ENCODE results near the gene OPTC.
"Not testable (repeated sequence)": the region's sequence is repeated elsewhere in the genome, so short reads cannot be mapped to it uniquely, and the experiment has no call there.

OPTC gene, protein sequence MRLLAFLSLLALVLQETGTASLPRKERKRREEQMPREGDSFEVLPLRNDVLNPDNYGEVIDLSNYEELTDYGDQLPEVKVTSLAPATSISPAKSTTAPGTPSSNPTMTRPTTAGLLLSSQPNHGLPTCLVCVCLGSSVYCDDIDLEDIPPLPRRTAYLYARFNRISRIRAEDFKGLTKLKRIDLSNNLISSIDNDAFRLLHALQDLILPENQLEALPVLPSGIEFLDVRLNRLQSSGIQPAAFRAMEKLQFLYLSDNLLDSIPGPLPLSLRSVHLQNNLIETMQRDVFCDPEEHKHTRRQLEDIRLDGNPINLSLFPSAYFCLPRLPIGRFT

DNA sequence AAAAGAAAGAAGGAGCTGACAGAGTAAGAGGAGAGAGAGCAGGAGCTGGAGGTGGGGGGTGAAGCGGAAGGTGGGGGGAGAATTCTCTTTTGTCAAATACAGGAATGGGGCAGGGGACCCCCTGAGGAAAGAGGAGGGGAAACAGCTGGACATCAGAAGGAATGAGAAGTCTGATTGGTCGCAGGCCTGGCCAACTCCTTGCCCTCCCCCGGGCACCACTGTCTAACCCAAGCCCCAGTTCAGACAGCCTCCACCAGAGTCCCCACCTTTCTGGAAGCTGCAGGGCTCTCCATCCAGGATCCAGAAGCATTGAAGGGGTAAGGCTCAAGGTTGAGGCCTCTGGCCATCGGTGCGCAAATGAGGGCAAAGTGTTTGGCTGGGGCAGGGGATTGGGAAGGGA lies at the start of gene OPTC:
OPTC (plus strand) TSS at position 253 of the 400 bp plus-strand sequence. CDS start 1,853 bp downstream, outside the sequence.
- no peak for TF ChIP-seq POLR2A (IDR thresholded peaks at IDR 0.05; ENCODE audit: low read depth, low read length)
- DNase-seq (ENCODE audit: insufficient read length, low spot score) (no peak), FAIRE-seq (no peak)

DNA sequence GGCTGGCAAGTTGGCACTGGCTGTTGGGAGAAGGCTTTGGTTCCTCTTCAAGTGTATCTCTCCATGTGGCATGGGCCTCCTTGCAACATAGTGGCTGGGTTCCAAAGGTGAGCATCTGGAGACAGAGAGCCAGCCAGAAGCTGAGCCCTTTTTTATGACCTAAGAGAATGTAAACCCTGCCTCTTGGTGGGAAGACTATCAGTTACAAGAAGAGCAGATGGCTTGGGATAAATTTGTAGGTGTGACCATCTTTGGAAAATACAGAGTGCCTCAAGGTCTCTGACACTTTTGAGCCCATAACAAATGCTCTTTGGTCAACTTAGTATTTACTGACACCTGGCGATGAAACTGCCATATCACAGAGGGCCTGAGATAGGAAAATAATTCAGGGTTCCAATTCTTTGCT lies 49.8 kb upstream of the OPTC start:
- TF ChIP-seq POLR2A (IDR thresholded peaks at IDR 0.05; ENCODE audit: low read depth, low read length) = no peak
- no peak for DNase-seq (ENCODE audit: insufficient read length, low spot score)
- no peak for FAIRE-seq

DNA sequence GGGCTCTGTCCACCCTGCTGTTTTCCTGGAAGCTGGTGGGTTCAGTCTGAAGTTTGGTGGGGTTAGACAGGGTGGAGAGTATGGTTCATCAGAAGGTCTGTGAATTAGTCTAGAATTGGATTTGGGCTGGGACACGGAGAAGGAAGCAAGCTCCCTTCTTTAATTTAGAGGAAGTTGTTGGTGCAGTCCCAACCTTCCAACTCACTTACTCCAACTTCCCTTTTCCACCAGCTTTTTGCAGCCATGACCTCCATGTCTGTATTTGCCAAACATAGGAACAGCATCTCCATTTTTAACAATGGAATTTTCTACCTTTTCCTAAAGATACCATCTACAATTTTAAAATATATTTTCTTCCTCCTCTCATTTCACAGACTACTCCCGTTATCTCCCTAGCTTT lies 46.8 kb upstream of the OPTC start:
- no peak for TF ChIP-seq POLR2A (IDR thresholded peaks at IDR 0.05; ENCODE audit: low read depth, low read length)
- DNase-seq (ENCODE audit: insufficient read length, low spot score) (no peak), FAIRE-seq (no peak)

DNA sequence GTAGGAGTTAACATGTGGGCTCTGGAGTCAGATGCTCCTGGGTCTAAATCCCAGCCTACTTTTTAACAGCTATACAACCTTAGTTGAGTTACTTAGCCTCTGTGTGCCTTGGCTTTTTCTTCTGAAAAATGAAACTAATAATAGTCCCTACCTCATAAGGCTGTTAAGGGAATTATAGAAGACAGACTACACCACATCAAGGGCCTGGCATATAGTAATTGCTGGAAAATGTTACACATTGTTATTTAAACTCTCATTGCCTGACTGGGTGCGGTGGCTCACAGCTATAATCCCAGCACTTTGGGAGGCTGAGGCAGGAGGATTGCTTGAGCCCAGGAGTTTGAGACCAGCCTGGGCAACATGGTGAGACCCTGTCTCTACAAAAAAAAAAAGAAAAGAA lies 46.4 kb upstream of the OPTC start:
- not testable (repeated sequence) for FAIRE-seq

DNA sequence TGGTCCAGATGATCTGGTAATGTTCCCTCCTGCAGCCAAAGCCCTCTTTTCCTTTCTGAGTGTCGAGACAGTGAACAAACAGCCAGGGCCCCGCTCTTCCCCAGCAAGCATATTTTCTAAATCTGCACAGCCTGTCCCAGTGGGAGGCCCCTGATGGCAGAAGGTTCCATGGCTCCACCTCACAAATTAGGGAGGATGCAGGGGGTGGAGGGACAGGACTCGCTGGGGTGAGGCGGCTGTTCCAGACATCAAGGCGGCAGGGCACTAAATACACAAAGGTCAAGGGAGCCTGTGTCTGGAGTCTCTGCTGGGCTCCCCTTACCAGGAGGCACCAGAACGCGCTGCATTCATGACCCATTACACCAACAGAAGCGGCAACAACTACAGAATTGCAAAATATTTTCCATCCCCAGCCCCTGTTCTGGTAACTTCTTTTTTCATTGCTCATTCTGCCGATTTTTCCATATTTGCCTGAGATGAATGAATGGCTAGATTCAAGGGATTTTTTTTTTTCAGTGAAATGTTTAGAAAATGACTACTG lies 45.4 kb upstream of the OPTC start:
- FAIRE-seq = no peak
- DNase-seq (ENCODE audit: insufficient read length, low spot score) = no peak
- TF ChIP-seq POLR2A (IDR thresholded peaks at IDR 0.05; ENCODE audit: low read depth, low read length) = no peak

More for the DNA sequence above, 46.4 kb upstream of the OPTC start:
- not testable (repeated sequence) for DNase-seq (ENCODE audit: insufficient read length, low spot score)

DNA sequence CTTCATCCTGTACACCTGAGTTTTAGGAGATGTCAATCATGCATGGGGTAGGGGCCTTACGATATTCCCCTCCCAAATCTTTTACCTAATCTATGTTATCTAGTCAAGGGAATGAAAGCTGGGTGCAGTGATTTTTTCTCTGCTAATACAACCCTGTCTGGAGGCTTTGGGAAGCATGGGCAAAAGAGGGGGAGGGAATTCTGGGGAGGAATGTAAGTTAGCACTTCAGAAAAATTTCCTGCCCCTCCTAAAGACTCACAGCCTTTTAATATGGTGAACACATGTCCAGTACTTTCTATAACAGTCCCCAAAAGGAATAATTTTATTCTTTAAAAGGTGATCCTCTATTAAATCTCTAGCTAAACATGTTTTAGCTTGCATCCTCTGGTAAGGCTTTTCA lies 44.0 kb upstream of the OPTC start:
- no peak for TF ChIP-seq POLR2A (IDR thresholded peaks at IDR 0.05; ENCODE audit: low read depth, low read length)
- FAIRE-seq (no peak), DNase-seq (ENCODE audit: insufficient read length, low spot score) (no peak)

DNA sequence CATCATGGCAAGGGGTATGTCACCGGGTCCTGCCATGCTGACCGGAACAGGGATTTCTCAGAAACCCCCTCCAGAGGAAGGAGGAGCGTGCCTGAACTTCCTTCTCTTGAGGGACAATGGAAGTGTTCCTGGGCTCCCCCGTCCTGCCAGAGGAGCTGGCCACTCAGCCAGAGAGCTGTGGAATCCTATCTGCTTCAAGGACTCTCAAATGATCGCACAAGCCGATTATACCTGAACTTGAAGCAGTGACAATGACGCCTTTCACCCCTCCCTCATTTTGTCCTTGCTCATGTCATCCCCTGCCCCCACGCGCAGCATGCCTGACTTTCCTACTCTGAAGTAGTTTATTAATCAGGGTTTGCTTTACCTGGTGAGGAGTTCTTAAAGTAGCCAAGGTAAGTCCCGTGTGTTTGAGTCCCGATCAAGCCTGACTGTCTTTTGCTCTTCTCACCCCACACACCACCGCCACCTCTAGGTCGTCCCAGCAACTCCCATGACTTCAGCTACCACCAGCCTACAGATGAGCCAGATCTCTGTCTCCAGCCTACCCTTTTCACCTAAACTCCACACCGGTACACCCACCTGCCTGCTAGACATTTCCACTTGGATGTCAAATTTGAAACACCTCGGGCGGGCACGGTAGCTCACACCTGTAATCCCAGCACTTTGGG lies 43.3 kb upstream of the OPTC start:
- no peak for TF ChIP-seq POLR2A (IDR thresholded peaks at IDR 0.05; ENCODE audit: low read depth, low read length)
- no peak for FAIRE-seq
- DNase-seq (ENCODE audit: insufficient read length, low spot score) = no peak

DNA sequence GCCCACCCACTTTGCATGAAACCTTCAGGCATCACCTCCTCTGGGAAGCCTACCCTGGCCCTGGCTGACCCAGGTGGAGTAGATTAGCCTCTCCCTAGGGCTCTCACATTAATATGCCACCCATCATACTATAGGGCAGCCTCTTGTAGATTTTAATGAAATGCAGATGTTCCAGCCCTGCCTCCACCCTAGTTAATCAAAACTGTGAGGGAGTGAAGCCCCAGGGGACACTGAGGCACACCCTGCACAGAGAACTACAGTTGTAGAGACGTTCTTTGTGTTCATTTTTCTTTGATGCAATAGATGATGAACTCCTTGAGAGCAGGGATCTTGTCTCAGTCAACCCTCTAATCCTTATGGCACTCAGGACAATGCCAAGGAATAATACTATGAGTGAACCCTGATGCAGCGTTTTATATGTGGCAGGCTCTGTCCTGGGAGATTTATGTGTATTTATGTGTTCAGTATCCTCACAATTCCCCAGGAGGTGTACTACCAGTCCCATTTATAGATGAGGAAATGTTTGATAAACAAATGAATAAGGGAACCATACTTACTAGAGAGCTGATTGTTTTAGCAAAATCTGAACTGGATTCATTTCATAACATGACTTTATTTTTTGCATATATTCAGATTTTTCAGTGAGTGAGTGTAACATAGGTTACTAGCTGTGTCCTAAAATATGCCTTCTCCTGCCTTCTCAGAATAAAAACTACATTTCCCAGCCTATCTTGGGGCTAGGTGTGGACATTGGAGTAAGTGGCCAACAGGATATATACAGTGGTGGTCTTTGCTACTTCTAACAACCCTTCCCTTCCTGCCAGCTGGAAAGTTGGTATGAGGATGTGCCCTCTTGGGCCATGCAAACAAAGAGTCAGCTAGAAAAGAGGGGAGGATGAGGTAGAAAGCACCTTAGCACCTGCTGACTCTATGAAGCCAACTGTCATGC lies 41.8 kb upstream of the OPTC start:
- FAIRE-seq = no peak
- no peak for DNase-seq (ENCODE audit: insufficient read length, low spot score)
- TF ChIP-seq POLR2A (IDR thresholded peaks at IDR 0.05; ENCODE audit: low read depth, low read length) = no peak

DNA sequence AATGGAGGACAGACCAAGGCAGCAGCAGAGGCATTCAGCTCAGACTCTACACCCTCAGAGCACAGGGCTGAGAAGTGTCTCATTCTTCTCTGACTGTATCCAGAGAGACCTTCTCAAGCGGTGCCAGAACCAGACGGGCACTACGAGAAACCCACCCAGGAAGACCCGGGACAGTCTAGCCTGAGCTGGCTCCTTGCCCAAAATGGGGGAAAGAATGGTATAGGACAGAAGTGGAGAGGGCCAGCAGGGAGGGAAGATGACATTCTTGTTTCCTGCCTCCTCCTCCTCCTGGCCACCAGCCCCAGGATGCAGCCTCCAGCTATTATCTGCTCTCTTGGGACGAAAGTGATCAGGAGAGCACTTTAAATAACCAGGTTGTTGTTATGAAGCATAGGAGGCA lies 40.9 kb upstream of the OPTC start:
- FAIRE-seq (no peak), DNase-seq (ENCODE audit: insufficient read length, low spot score) (no peak)
- no peak for TF ChIP-seq POLR2A (IDR thresholded peaks at IDR 0.05; ENCODE audit: low read depth, low read length)

DNA sequence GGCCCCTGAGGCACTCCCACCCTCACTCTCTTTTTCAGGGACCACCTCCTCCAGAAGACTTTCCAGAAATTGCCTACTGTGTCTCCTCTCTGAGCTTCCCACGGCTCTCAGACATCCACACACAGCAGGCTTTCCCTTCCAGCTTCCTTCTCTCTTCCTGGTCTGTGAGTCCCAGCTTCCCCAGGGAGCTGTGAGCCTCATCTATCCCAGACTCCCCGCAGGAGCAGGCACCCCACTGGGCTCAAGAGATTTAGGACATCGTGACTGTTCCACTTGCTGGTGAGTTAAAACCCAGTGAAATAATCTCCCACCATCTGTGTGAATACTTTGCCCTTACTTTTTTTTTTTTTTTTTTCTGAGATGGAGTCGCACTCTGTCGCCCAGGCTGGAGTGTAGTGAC lies 40.3 kb upstream of the OPTC start:
- TF ChIP-seq POLR2A (IDR thresholded peaks at IDR 0.05; ENCODE audit: low read depth, low read length) = no peak
- DNase-seq (ENCODE audit: insufficient read length, low spot score) (no peak), FAIRE-seq (no peak)

DNA sequence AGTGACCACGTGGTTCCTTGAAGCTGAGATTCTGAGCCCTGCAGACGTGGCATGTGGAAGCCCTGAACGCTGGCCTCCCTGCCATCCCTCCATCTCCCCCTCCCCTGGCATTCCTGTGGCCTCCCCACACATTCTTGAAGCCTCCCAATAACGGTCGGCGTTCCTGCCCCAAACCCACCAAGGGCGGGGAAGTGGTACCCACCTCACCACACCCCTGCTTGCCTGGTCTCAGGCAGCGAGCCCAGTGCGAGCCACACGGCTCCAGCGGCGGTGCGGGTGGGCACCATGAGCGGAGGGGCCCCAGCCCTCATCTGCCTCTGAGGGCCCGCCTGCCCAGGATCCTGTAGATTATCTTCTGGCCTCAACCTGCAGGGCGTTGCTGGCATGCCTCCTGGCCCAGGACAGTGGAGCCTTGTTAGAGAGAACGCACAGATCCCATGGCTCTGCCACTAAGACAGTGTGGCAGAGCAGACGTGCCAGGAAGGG lies 38.9 kb upstream of the OPTC start:
- DNase-seq (ENCODE audit: insufficient read length, low spot score) = no peak
- no peak for TF ChIP-seq POLR2A (IDR thresholded peaks at IDR 0.05; ENCODE audit: low read depth, low read length)
- FAIRE-seq = no peak

DNA sequence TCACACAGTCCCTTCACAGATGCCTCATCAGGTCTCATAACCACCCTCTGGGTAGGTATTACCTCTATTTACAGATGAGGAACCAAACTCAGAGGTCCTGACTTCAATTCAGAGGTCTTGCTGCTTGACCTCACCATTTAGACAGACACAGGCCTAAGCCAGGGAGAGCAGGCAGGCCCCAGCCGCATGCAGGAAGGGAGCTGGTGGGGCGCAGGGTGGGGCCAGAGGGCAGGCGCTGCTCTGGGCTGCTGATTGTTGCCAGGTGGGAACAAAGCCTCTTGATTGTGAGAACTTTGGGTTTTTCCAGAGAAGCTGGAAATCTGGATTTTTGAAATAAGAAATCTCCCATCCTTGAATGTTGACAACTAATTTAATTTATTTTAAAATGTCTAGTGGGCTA lies 38.2 kb upstream of the OPTC start:
- no peak for DNase-seq (ENCODE audit: insufficient read length, low spot score)
- no peak for TF ChIP-seq POLR2A (IDR thresholded peaks at IDR 0.05; ENCODE audit: low read depth, low read length)
- FAIRE-seq = no peak

DNA sequence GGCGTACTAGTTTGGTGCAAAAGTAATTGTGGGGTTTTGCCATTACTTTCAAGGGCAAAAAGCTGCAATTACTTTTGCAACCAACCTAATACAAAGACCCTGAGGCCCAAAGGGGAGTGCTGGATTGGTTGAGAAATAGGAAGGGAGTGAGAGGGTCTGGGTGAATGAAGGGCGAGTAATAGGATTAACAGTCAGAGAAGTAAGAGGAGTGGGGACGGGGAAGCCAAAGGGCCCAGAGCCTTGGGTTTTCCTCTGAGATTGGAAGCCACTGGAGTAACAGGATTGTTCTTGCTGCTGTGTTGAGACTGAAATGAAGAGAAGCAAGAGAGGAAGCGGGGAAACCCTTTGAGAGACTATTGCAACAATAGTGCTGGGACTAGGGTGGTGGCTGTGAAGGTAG lies 37.4 kb upstream of the OPTC start:
- FAIRE-seq (no peak), DNase-seq (ENCODE audit: insufficient read length, low spot score) (no peak)
- TF ChIP-seq POLR2A (IDR thresholded peaks at IDR 0.05; ENCODE audit: low read depth, low read length) = no peak

DNA sequence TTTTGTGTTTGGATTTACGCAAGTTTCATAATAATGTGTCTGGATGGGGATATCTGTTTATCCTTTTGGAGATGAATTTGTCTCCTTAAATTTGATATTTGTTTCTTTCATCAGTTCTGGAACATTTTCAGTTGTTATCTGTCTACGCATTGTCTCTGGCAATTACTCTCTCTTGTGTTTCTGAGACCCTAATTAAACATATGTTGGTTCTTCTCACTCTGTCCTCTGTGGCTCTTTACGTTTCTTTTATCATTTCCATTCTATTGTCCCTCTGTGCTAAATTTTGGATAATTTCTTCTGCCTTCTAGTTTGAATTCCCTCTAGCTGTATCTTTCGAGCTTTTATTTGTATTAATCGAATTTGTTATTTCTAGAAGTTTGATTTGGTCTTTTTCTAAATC lies 35.9 kb upstream of the OPTC start:
- TF ChIP-seq POLR2A (IDR thresholded peaks at IDR 0.05; ENCODE audit: low read depth, low read length) = no peak

More for the DNA sequence above, 35.9 kb upstream of the OPTC start:
- FAIRE-seq (no peak), DNase-seq (ENCODE audit: insufficient read length, low spot score) (no peak)

Measured in H54 (cell line).